ENCODE results near the gene FAM135A.

GRCh38 chr6:70424291-70424690, 11.0 kb downstream of the FAM135A start:
- TF ChIP-seq CTCF (IDR thresholded peaks at IDR 0.05) (no peak), POLR2A (IDR thresholded peaks at IDR 0.05) (no peak)

All from uterus (tissue), 2 donors.